Mucosa of descending colon (tissue), 3 donors: ENCODE measurements around the gene CTU2. TPM values are rescaled to one million over a fixed set of nuclear protein-coding genes. Genes with fewer than 3 reads are reported as not detected.
"Not testable (repeated sequence)": the region's sequence is repeated elsewhere in the genome, so short reads cannot be mapped to it uniquely, and the experiment has no call there.

Experiments
- ATAC-seq: fragments of 200-7000 bp; cut with Tn5 transposase; one replicate; pipeline ENCODE4 v1.9.1; 2020; ENCODE audit warnings: mild to moderate bottlenecking, moderate library complexity
- DNase-seq, 3 donors: peaks; one replicate each; pipeline ENCODE4 v3.0.0-alpha.2; 2020
- H3K36me3 ChIP-seq: fragments of 200-600 bp; one replicate; pipeline ENCODE4 v1.8.0; 2021; ENCODE audit warnings: low read depth, mild to moderate bottlenecking
- H3K4me1 ChIP-seq: fragments of 200-600 bp; one replicate; pipeline ENCODE4 v1.8.0; 2021; ENCODE audit warnings: low read depth, mild to moderate bottlenecking
- H3K4me3 ChIP-seq: fragments of 200-600 bp; one replicate; pipeline ENCODE4 v1.8.0; 2021; ENCODE audit warnings: mild to moderate bottlenecking
- H3K9me3 ChIP-seq: fragments of 200-600 bp; one replicate; pipeline ENCODE4 v1.8.0; 2021; ENCODE audit warnings: mild to moderate bottlenecking
- CTCF ChIP-seq: fragments of 200-600 bp; IDR thresholded peaks from one replicate; pipeline ENCODE4 v1.8.0; 2022; ENCODE audit warnings: antibody characterized with exemption, mild to moderate bottlenecking
- intact Hi-C, 2 donors: fragments of 100-400 bp; cut with DNase I in 1 of 2; cut with micrococcal nuclease in 1 of 2; formaldehyde crosslinking; loops; one replicate each; pipeline versions ENCODE4 v1.11.0 to v1.11.1; 2022; cut with DNase I, micrococcal nuclease
- total RNA-seq, 3 donors: library from RNA; stranded (reverse); fragmentation: NEBNext Ultra II Directional in 2 of 3; extraction: Animal tissue kit (Norgen Biotek cat#: 25700) in 2 of 3; gene quantifications; one replicate each; pipeline versions ENCODE4 v1.2.1 to v1.2.4, GENCODE V29; 2021 to 2023
- donor health status: DM: no; HTN: no; CAD: no; lungs with moderate emphysema.
- donor health status: DM: no; HTN: no; CAD: no.
- donor health status: DM: no; HTN: yes; CAD: no.

The CTU2 gene
- total RNA-seq, 3 donors from 2014 or later, result 9.6 to 16.1 (median 13.6) TPM

GRCh38 chr16:88662222-88662842 lies 44.0 kb upstream of the CTU2 start:
- peak; percentile 52 to 65 (median 55) for DNase-seq

GRCh38 chr16:88662843-88663606 lies 43.3 kb upstream of the CTU2 start, which contains the start of gene MVD:
Gene MVD (minus strand): TSS chr16:88663091. CDS start chr16:88663080, 11 bp downstream.
- Histone ChIP-seq H3K9me3 (no peaks in the 10 kb centered on the region), H3K4me1 (peaks cover 9% of the 10 kb centered on the region), H3K36me3 (no peaks in the 10 kb centered on the region), H3K4me3 (peak within 1 kb of the TSS; percentile 83)
- TF ChIP-seq CTCF, result no peak
- peak; percentile 97 for ATAC-seq
- DNase-seq, result peak; percentile 96 to 99 (median 97)
- intact Hi-C loops, result no loop called here

More at GRCh38 chr16:88662222-88662842, 44.0 kb upstream of the CTU2 start:
- intact Hi-C loops, result no loop called here
- TF ChIP-seq CTCF, result no peak
- Histone ChIP-seq H3K9me3 (no peaks in the 10 kb centered on the region), H3K4me1 (peaks cover 9% of the 10 kb centered on the region), H3K4me3 (peak overlapping the region; percentile 83), H3K36me3 (no peaks in the 10 kb centered on the region)
- ATAC-seq, result peak; percentile 6

DNA sequence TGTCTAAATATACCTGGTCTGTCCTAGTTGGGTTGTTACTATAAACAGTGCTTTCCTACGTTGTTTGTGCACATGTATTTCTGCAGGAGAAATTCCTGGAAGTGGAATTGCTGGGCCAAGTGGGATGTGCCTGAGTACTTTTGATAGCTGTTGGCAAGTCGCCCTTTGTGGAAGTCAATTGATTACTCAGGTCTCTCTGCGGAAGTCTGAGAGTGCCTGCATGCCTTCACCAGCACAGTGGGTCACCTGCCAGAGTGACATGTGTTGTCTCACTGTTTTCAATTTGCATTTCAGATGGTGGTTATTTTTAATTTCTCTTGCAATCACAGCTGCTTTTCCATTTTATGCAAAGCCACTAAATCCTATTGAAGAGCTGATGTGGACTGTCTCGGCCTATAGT lies 41.2 kb upstream of the CTU2 start:
- no peaks in the 10 kb centered on the region for H3K36me3 ChIP-seq
- peaks cover 7% of the 10 kb centered on the region for H3K4me1 ChIP-seq
- DNase-seq (no peak), ATAC-seq (no peak)
- intact Hi-C loops, result no loop called here
- H3K9me3 ChIP-seq, result no peaks in the 10 kb centered on the region
- no peak overlapping the region for H3K4me3 ChIP-seq
- no peak for TF ChIP-seq CTCF

GRCh38 chr16:88665570-88665969 lies 40.7 kb upstream of the CTU2 start:
- H3K4me1 ChIP-seq, result peaks cover 7% of the 10 kb centered on the region
- ATAC-seq (no peak), DNase-seq (no peak)
- H3K4me3 ChIP-seq, result no peak overlapping the region
- TF ChIP-seq CTCF, result no peak
- no peaks in the 10 kb centered on the region for H3K36me3 ChIP-seq
- H3K9me3 ChIP-seq, result no peaks in the 10 kb centered on the region
- intact Hi-C loops, result no loop called here

- no peak for TF ChIP-seq CTCF
Measured at GRCh38 chr16:88667461-88667860, 38.8 kb upstream of the CTU2 start.

DNA sequence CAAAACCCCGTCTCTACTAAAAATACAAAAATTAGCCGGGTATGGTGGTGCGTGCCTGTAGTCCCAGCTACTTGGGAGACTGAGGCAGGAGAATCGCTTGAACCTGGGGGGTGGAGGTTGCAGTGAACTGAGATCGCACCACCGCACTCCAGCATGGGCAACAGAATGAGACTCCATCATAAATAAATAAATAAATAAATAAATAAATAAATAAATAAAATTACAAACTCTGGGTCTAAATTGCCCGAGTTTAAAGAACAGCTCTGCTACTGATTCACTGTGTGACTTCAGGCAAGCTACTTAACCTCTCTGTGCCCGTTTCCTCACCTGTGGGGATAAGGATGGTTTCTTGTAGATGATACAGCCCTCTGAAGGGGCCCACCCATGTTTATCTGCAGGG lies 36.8 kb upstream of the CTU2 start:
- DNase-seq, intact Hi-C loops, H3K9me3 ChIP-seq, H3K4me3 ChIP-seq, H3K4me1 ChIP-seq, H3K36me3 ChIP-seq, ATAC-seq: not testable (repeated sequence)

More at GRCh38 chr16:88667461-88667860, 38.8 kb upstream of the CTU2 start:
- Histone ChIP-seq H3K36me3 (no peaks in the 10 kb centered on the region), H3K4me3 (no peak overlapping the region), H3K4me1 (peaks cover 3% of the 10 kb centered on the region), H3K9me3 (no peaks in the 10 kb centered on the region)
- DNase-seq (no peak), ATAC-seq (no peak)
- intact Hi-C loops, result no loop called here
